COLO668 (cell line): ENCODE measurements around the gene BLID.

Experiments
- DNase-seq: peaks from one replicate; lab custom pipeline; 2025; ENCODE audit not compliant: unreplicated experiment; lab: John Stamatoyannopoulos, UW

The BLID gene

DNA sequence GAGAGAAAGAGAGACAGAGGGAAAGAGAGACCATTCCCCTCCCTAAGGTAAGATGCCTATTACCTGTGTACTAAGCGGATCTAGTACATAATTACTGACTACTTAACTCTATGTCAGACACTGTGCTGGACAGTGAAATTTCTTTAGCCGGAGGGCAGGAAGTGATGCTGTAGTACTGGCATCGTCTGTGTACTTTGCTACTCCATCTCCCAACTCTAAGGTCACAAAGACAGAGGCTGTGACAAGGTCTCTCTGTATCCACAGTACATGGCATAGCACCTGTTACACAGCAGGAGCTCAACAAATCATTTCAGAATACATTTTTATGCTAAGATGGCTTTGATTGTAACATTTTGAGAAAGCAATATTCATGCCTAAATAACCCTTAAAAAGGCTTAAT is 9.0 kb downstream of the BLID start:
- DNase-seq: no peak

DNA sequence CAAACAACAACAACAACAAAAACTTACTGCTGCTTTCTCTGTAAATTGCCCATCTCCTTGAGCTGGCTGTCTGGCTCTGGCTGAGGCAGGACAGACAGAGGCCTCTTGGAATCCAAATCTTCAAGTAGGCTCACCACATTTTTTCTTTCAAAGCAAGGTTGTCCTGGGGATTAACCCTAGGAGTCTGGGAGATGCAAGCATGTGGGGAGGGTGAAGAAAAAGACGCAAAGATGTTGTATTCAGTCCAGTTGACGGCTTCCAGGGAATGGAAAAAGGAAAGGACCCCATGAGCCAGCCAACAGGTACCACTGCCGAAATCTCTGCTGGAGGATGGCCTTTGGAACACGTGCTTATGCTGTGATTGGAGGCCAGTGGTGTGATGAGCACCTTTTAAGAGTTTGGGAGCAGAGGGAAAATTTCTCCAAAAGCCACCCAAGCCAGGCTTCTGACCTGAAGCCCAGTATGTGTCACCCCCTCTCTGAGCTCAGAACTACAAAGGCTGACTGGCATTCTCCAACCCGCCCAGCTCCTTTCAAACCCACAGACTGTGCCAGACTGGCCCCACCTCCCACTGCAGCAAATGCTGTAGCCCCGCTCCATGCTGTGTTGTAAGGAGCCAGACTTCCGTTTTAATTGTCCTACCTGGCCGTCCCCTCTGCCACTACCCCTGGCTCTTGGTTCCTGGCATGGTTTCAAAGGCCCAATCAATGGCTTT is 10.8 kb downstream of the BLID start:
- DNase-seq: no peak

GRCh38 chr11:122104341-122104740 is 11.7 kb downstream of the BLID start:
- DNase-seq: no peak

- no peak for DNase-seq
These were observed 12.3 kb downstream of the BLID start for GRCh38 chr11:122103726-122104125.

GRCh38 chr11:122103321-122103720 is 12.7 kb downstream of the BLID start:
- DNase-seq: no peak

- no peak for DNase-seq
These were observed 13.6 kb downstream of the BLID start for GRCh38 chr11:122102426-122102825.

DNA sequence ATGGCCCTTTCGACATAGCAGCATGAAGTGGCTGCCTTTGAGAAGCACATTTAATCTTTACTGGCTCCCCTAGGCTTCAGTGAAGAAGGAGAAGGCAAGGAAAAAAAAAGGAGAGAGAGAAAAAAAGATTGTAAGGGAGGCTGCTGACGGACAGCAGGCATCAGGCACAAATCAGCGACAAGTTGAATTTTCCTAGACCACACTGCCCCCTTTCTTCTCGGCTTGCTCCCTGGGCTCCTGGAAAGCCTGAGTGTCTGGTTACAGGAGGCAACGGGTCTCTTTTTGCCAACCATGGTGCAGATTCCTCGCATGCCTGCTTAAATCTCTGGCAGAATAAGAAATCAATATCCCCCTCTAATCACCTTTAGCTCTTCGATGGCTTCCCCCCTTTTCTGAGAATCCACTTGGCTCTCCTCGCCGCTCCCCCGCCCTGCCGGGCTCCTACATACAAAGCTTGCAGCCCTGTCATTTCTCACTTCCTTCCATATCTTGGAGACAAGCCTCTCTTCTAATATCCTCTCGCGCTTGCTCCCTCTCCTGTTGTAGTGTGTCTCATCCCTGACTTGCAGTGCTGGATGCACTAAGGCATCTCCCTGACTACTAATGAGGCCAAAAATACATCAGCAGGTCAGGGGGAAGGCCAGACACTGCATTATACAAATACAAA is 14.3 kb downstream of the BLID start:
- DNase-seq: no peak

GRCh38 chr11:122100756-122101080 is 15.3 kb downstream of the BLID start:
- DNase-seq: no peak

- no peak for DNase-seq
These were observed 15.8 kb downstream of the BLID start for GRCh38 chr11:122100037-122100755.

DNA sequence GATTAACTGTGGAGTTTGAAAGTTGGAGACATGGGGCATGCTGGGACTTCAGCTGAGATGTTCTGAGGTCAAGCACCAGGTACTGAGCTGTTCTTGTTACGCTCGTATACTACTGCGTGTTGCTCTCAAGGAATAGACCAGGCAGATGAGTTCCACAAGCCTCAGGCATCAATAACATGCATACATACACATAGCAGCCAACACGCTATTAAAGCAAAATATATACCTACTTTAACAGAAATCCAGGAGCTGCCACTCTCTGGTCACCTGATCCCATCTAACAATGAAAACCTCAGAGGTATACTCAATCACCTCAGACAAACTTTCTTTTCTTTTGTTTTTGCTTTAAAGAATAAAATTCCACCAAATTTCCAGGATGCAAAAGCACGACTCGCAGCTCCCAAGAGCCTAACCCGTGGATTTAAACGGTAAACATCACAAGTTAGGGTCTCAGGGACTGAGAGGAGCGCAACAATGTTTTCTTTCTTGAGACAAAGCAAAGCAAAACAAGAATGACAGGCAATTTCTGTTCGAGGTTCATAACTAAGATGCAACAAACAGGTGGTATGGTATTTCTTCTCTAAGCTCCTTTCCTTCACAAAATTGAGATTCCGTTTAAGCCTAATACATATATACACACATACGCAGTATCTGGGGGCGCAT is 16.5 kb downstream of the BLID start:
- DNase-seq: no peak

DNA sequence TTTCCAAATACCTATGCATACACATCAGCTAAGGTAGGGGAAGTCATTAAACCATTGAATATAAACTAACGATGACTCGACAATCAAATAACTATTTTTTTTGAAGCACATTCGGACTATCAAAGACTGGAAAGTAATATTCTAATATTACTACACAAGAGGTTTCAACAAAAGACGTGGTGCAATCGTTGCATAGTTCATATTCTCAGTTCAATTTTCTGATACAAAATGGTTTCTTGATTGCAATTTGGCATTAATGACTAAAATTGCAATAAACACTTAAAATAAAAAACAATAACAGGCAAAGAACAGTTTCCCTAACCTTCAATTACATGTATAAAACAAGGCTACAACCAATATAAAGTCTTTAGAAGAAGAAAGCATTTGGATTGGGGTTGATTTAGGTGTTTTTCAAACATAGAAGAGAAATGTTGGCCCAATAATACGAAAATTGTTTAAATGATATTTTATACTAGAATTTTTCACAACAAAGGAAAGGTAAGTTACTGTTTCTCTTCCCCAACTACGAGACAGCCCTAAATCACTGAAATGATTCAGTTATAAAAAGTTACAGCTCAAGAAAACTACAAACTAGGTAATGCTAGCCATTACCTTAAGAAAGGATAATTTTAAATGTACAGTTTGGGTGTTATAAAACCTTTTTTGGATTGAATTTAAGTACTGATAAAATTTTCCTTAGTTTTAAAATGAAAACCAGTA is 17.6 kb downstream of the BLID start:
- no peak for DNase-seq

- no peak for DNase-seq
These were observed 18.5 kb downstream of the BLID start for GRCh38 chr11:122097419-122098001.

- no peak for DNase-seq
These were observed 19.5 kb downstream of the BLID start for GRCh38 chr11:122096272-122097112.

DNA sequence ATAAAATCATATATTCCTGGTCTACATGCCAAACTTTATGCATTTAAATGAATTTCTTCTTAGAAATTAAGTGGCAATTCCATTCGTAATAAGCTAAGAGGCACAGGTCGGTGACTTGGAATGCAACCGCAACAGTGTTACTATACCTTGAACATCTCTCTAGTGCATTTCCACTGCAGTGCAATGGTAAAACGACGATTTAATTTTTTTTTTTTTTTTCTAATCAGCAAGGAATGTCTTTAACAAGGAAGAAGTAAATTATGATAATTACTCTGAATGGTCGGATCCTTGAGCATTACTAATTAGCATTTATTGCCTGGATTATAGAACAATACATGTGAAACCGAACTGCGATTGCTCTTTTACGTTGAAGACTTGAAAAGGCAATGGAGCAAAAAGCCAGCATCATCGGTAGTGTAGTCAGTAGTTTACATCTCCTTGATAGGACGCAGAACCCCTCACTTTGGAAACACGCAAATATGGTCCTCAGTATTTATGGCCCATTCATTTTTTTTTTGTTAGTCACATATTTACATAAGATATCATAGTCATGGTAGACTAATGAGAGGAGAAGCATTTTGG is 20.2 kb downstream of the BLID start:
- DNase-seq: no peak

DNA sequence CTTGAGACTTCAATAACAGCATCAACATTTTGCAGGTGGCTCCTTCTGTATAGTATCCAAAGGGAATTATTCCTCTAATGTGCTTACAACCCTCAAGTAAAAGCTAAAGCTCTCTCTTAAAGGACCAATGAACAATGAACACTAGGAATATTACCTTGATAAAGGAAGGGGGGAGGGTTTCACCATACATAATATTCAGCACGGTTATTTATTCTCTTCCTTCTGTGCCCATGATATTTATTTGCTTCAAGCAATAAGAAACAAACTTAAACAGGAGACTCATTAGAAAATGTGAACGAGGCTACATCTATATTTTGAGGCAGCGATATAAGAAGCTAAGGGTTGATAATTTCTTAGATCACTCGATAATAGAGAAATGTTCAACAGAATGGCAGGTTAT is 21.2 kb downstream of the BLID start:
- no peak for DNase-seq

DNA sequence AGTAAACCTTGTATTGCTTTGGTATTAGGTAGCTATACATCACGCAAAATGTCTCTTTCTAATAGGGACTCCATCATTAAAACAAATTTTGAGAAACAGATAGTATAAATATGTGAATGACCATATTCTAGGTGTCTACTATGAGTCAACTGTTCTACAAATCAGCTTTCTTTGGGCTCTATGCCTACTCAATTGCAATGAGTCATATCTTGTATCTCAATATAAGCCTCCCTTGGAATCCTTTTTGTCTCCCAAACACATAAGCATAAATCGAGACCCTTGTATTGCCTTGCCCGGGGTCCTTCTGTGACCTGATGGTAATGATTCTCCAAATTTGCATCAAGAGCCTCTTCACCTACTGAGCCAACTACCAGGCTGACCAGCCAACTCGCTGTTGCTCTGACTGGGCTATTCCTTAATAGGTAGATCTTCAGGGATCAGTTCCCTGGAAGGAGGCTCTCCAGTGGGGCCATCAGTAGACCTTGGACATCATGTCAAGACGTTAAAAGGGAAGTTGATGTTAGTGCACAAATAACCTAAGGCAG is 22.2 kb downstream of the BLID start:
- DNase-seq: no peak

GRCh38 chr11:122091835-122092234 is 24.2 kb downstream of the BLID start:
- no peak for DNase-seq

DNA sequence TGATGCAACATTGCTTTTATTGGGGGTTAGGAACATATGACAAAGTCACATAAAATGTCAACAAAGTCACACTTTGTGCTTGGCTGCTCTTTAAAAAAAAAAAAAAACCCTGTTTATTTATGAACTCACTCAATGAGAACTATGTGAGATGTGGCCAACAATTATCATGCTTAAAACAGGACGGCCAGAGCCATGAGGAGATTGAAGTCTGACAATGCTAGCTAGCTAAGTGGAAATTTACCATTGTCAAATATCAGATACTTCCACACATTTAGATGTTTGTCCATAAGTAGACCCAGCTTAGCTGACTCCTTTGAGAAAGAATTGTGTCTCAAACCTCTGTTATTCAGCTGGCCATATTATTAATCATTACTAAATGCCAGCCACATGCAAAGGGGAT is 26.9 kb downstream of the BLID start:
- DNase-seq: no peak

DNA sequence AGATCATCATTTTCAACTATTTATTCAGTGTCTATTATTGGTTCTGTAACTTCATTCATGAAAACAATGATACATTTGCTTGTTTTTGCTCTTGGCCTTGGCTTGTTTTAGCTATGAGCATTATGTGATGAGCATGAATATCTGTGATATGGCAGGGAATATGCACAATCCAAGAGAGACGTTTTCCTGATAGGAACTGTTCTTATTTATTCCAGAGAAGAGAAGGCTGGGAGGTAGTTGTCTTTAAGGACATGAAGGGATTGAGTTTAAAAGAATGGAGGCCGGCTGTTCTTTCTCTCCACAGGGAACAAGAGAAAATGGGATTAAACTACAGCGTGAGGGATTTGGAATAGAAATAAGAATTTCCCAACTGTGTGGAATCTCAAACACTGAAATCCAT is 30.3 kb downstream of the BLID start:
- no peak for DNase-seq
